Measurements from ENCODE around the gene SORCS1. TPM values are rescaled to one million over a fixed set of nuclear protein-coding genes. Genes with fewer than 3 reads are reported as not detected.

SORCS1 gene
- total and polyA plus RNA-seq, 2 of the 13 experiments (the other 11 are each of a cell fraction or from before 2014, with no cell fraction given) = not detected

DNA sequence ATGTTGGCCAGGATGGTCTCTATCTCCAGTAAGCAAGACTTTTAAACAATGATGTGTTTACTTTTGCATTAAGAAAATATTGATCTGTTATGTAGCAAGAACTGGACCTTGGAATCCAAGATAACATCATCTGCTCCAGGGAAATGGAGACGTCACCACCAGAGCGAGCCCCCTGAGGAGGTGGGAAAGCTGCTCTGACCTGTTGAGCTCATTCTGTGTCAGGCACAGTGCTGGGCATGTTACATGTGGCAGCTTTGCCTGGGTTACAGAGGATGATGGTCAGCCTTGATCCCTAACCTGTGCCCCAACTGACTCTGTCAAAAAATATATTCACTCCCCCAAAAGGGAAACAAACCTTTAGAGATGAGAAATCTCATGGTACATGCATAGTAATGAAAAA lies 436.3 kb downstream of the SORCS1 start:
- in situ Hi-C loops (cut with HindIII; ENCODE audit: extremely low pct_ligation_motif_present, low pct_unique_long_range_greater_than_20kb) = no loop called here
- TF ChIP-seq KDM1A (CRISPR knock-in tag; IDR thresholded peaks at IDR 0.05) (no peak), HNF4A (CRISPR knock-in tag; IDR thresholded peaks at IDR 0.05) (0 out of 2 replicates have a peak, but pooled peaks have one; percentile 40), ONECUT2 (CRISPR knock-in tag; IDR thresholded peaks at IDR 0.05) (peak; percentile 46; the same call in 1 of the 2 replicates), ZNF121 (CRISPR knock-in tag; IDR thresholded peaks at IDR 0.05) (0 out of 2 replicates have a peak, but pooled peaks have one; percentile 10)
- H3K27ac ChIP-seq (ENCODE audit: extremely low read length, insufficient read depth, low read length) = no peak overlapping the region
- ChIA-PET CTCF (ENCODE audit: low intra/inter-chr PET ratio, low total read pairs) (no interaction called here), POLR2A (no interaction called here)
- H3K9ac ChIP-seq (ENCODE audit: insufficient read depth, low read depth, low read length) = no peak overlapping the region
- no peak for DNase-seq (ENCODE audit: low spot score)
- H3K36me3 ChIP-seq (replicated peaks in 1 of 2; ENCODE audit: control insufficient read depth in 1 of 2, insufficient read depth in 2 of 2, low read length in 2 of 2) = no peaks in the 10 kb centered on the region
- H3K4me3 ChIP-seq (replicated peaks in 1 of 3; ENCODE audit: insufficient read depth in 1 of 3, low read depth in 2 of 3, low read length in 3 of 3) = no peak overlapping the region
- BruUV-seq (replicated peaks) = no TSS peak
- H2AFZ ChIP-seq (ENCODE audit: low read length) = no peak overlapping the region
- no peaks in the 10 kb centered on the region for H3K9me3 ChIP-seq (ENCODE audit: low read length)
- H3K79me2 ChIP-seq (ENCODE audit: insufficient read depth, low read length) = no peaks in the 10 kb centered on the region
- no peaks in the 10 kb centered on the region for H3K27me3 ChIP-seq (ENCODE audit: control insufficient read depth in 1 of 2, insufficient read depth in 2 of 2, low read length in 2 of 2)
- no peaks in the 10 kb centered on the region for H4K20me1 ChIP-seq (ENCODE audit: insufficient read depth, low read length)
- FAIRE-seq = no peak
- peak; percentile 57 for ATAC-seq
- H3K4me2 ChIP-seq (ENCODE audit: low read depth, low read length) = no peak overlapping the region
- H3K4me1 ChIP-seq (ENCODE audit: insufficient read depth, low read length) = peaks cover 7% of the 10 kb centered on the region; the same call in 1 of the 2 replicates
- WGBS (ENCODE audit: low lambda C conversion rate) = 0% methylated on average over 2 of the region's 2 CpGs
- intact Hi-C loops (cut with micrococcal nuclease; ENCODE audit: unreplicated experiment) = no loop called here

DNA sequence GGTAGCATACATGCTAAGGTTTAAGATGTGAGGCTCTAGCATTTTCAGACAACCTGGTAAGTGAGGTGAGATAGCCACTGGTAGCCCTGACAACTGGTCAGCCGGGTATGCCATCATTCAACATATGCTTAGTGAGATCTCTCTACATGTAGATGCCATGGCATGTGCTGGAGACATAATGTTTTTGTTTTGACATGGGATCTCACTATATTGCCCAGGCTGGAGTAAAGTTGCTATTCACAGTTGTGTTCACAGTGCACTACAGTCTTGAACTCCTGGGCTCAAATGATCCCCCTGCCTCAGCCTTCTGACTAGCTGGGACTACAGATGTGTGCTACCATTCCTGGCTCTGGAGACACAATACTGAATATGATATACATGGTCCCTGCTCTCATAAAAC lies 437.3 kb downstream of the SORCS1 start:
- H3K4me2 ChIP-seq (ENCODE audit: low read depth, low read length) = no peak overlapping the region
- no peak overlapping the region for H3K9ac ChIP-seq (ENCODE audit: insufficient read depth, low read depth, low read length)
- DNase-seq (ENCODE audit: low spot score) = no peak
- no peaks in the 10 kb centered on the region for H3K79me2 ChIP-seq (ENCODE audit: insufficient read depth, low read length)
- ATAC-seq = no peak
- in situ Hi-C loops (cut with HindIII; ENCODE audit: extremely low pct_ligation_motif_present, low pct_unique_long_range_greater_than_20kb) (no loop called here), intact Hi-C loops (cut with micrococcal nuclease; ENCODE audit: unreplicated experiment) (no loop called here)
- no peaks in the 10 kb centered on the region for H3K36me3 ChIP-seq (replicated peaks in 1 of 2; ENCODE audit: control insufficient read depth in 1 of 2, insufficient read depth in 2 of 2, low read length in 2 of 2)
- H3K27me3 ChIP-seq (ENCODE audit: control insufficient read depth in 1 of 2, insufficient read depth in 2 of 2, low read length in 2 of 2) = no peaks in the 10 kb centered on the region
- no peaks in the 10 kb centered on the region for H4K20me1 ChIP-seq (ENCODE audit: insufficient read depth, low read length)
- ChIA-PET POLR2A (no interaction called here), CTCF (ENCODE audit: low intra/inter-chr PET ratio, low total read pairs) (no interaction called here)
- H3K9me3 ChIP-seq (ENCODE audit: low read length) = no peaks in the 10 kb centered on the region
- BruUV-seq (replicated peaks) = no TSS peak
- FAIRE-seq = no peak
- no peak overlapping the region for H2AFZ ChIP-seq (ENCODE audit: low read length)
- TF ChIP-seq ZNF879 (CRISPR knock-in tag; IDR thresholded peaks at IDR 0.05) = no peak
- no peak for TF ChIP-seq KLF11 (CRISPR knock-in tag; IDR thresholded peaks at IDR 0.05)
- TF ChIP-seq ZNF496 (CRISPR knock-in tag; IDR thresholded peaks at IDR 0.05; ENCODE audit: insufficient replicate concordance) = no peak
- TF ChIP-seq FLYWCH1 (CRISPR knock-in tag; IDR thresholded peaks at IDR 0.05) = no peak
- no peak for TF ChIP-seq TBL1XR1 (IDR thresholded peaks at IDR 0.05; ENCODE audit: borderline replicate concordance, low read length, partially characterized antibody)
- no peak for TF ChIP-seq SALL2 (CRISPR knock-in tag; IDR thresholded peaks at IDR 0.05)
- H3K27ac ChIP-seq (ENCODE audit: extremely low read length, insufficient read depth, low read length) = no peak overlapping the region
- 0% methylated on average over 1 of the region's 1 CpG for WGBS (ENCODE audit: low lambda C conversion rate)
- H3K4me3 ChIP-seq (replicated peaks in 1 of 3; ENCODE audit: insufficient read depth in 1 of 3, low read depth in 2 of 3, low read length in 3 of 3) = no peak overlapping the region
- H3K4me1 ChIP-seq (ENCODE audit: insufficient read depth, low read length) = peaks cover 7% of the 10 kb centered on the region; the same call in 1 of the 2 replicates

All from HepG2 (cell line).